H1 (cell line): ENCODE measurements around the gene APOC3. TPM values are rescaled to one million over a fixed set of nuclear protein-coding genes. Genes with fewer than 3 reads are reported as not detected.

Experiments
- CTCF ChIA-PET: fragments of 300-600 bp; sonication (Branson Sonifier 250); formaldehyde crosslinking; loops from one replicate; lab custom pipeline; 2021; ENCODE audit not compliant: partially characterized antibody; lab: Charles Lee
- POLR2A ChIA-PET: fragments of 300-600 bp; sonication (Branson Sonifier 250); formaldehyde crosslinking; loops from one replicate; lab custom pipeline; 2021; ENCODE audit warnings: inconsistent platforms; ENCODE audit not compliant: partially characterized antibody; lab: Charles Lee
- DNase-seq, 2 experiments: peaks; one replicate each; pipeline versions ENCODE4 v3.0.0 to v3.0.0-alpha.2; 2010 to 2022; ENCODE audit warnings: low spot score in 2 of 2, low read depth in 1 of 2, mixed read lengths in 1 of 2
- FAIRE-seq: peaks from 2 replicates; lab custom pipeline; 2011; peaks lifted over from hg19 to GRCh38; lab: Jason Lieb, UNC
- H2AFZ ChIP-seq: 2 replicates; pipeline ENCODE4 v1.8.1; 2012; ENCODE audit warnings: low read length, inconsistent platforms
- H2AK5ac ChIP-seq: 2 replicates; pipeline ENCODE4 v1.6.1; 2013; ENCODE audit warnings: low read depth, low read length
- H2BK120ac ChIP-seq: replicated peaks from 2 replicates; pipeline ENCODE3; 2013; ENCODE audit warnings: low read depth, low read length, inconsistent platforms
- H2BK12ac ChIP-seq: 2 replicates; pipeline ENCODE4 v1.6.1; 2013; ENCODE audit warnings: low read depth, low read length
- H2BK15ac ChIP-seq: 2 replicates; pipeline ENCODE4 v1.6.1; 2013; ENCODE audit warnings: low read length
- H2BK20ac ChIP-seq: 2 replicates; pipeline ENCODE4 v1.6.1; 2013; ENCODE audit warnings: low read length
- H2BK5ac ChIP-seq: 2 replicates; pipeline ENCODE4 v1.6.1; 2013; ENCODE audit warnings: low read depth, low read length
- H3K14ac ChIP-seq: 2 replicates; pipeline ENCODE4 v1.6.1; 2013; ENCODE audit warnings: inconsistent platforms; ENCODE audit not compliant: insufficient read length
- H3K18ac ChIP-seq: 2 replicates; pipeline ENCODE4 v1.6.1; 2013; ENCODE audit warnings: low read length; ENCODE audit errors: extremely low read depth
- H3K23ac ChIP-seq: 2 replicates; pipeline ENCODE4 v1.6.1; 2013; ENCODE audit warnings: inconsistent platforms; ENCODE audit not compliant: insufficient read length
- H3K23me2 ChIP-seq: 2 replicates; pipeline ENCODE4 v1.6.1; 2013; ENCODE audit warnings: low read depth, low read length
- H3K27ac ChIP-seq: 2 replicates; pipeline ENCODE4 v1.6.1; 2011; ENCODE audit warnings: low read depth, low read length, inconsistent platforms
- H3K27me3 ChIP-seq, 4 experiments: replicated peaks in 1 of 4; 1 replicate in 1 of 4; 2 replicates in 3 of 4; pipeline versions ENCODE4 v1.6.1 to v1.8.1; 2011 to 2013; ENCODE audit warnings: low read length in 3 of 4, mild to moderate bottlenecking in 3 of 4, inconsistent platforms in 2 of 4, mixed read lengths in 2 of 4, moderate library complexity in 1 of 4; ENCODE audit not compliant: control insufficient read depth in 3 of 4, insufficient read depth in 3 of 4; ENCODE audit errors: extremely low read depth in 1 of 4
- H3K36me3 ChIP-seq, 4 experiments: 2 replicates each; pipeline versions ENCODE4 v1.6.1 to v1.8.1; 2011 to 2013; ENCODE audit warnings: mild to moderate bottlenecking in 4 of 4, low read length in 3 of 4, moderate library complexity in 2 of 4, control low read depth in 1 of 4, inconsistent platforms in 1 of 4; ENCODE audit not compliant: insufficient read depth in 4 of 4, control insufficient read depth in 2 of 4
- H3K4ac ChIP-seq: replicated peaks from 2 replicates; pipeline ENCODE3; 2013; ENCODE audit warnings: low read length, low read depth, mixed read lengths, inconsistent platforms; ENCODE audit not compliant: insufficient read length
- H3K4me1 ChIP-seq, 4 experiments: replicated peaks in 1 of 4; 1 replicate in 1 of 4; 2 replicates in 3 of 4; pipeline versions ENCODE4 v1.6.1 to v1.8.1; 2011 to 2013; ENCODE audit warnings: low read length in 3 of 4, inconsistent platforms in 2 of 4, mixed read lengths in 1 of 4; ENCODE audit not compliant: insufficient read depth in 4 of 4, control insufficient read depth in 3 of 4
- H3K4me2 ChIP-seq, 2 experiments: 2 replicates each; pipeline versions ENCODE4 v1.6.1 to v1.8.1; 2011 to 2013; ENCODE audit warnings: low read depth in 2 of 2, low read length in 2 of 2, control low read depth in 1 of 2, inconsistent platforms in 1 of 2, mild to moderate bottlenecking in 1 of 2; ENCODE audit not compliant: insufficient read depth in 1 of 2
- H3K4me3 ChIP-seq, 4 experiments: fragments of 200-600, 300-600 bp in 1 of 4; sonication (generic), shearing (Covaris generic), sonication (Bioruptor Twin) in 1 of 4; 2 replicates each; pipeline versions ENCODE4 v1.5.1 to v1.8.1; 2011 to 2016; ENCODE audit warnings: low read length in 4 of 4, low read depth in 3 of 4, control low read depth in 2 of 4, inconsistent platforms in 2 of 4, mild to moderate bottlenecking in 2 of 4, mixed read lengths in 1 of 4, moderate library complexity in 1 of 4; ENCODE audit not compliant: insufficient read depth in 2 of 4; ENCODE audit errors: extremely low read depth in 1 of 4
- H3K56ac ChIP-seq: replicated peaks from 2 replicates; pipeline ENCODE3; 2013; ENCODE audit warnings: low read depth, mild to moderate bottlenecking, mixed read lengths, low read length, inconsistent platforms; ENCODE audit not compliant: insufficient read length
- H3K79me1 ChIP-seq: 2 replicates; pipeline ENCODE4 v1.6.1; 2013; ENCODE audit warnings: low read depth, low read length, control low read depth
- H3K79me2 ChIP-seq, 2 experiments: 2 replicates each; pipeline versions ENCODE4 v1.6.1 to v1.8.1; 2012 to 2013; ENCODE audit warnings: low read length in 2 of 2, mild to moderate bottlenecking in 2 of 2, inconsistent platforms in 1 of 2; ENCODE audit not compliant: insufficient read depth in 2 of 2, control insufficient read depth in 1 of 2
- H3K9ac ChIP-seq, 4 experiments: replicated peaks in 1 of 4; 1 replicate in 1 of 4; 2 replicates in 3 of 4; pipeline versions ENCODE4 v1.6.1 to v1.8.1; 2011 to 2013; ENCODE audit warnings: low read depth in 3 of 4, low read length in 3 of 4, control low read depth in 2 of 4, mild to moderate bottlenecking in 2 of 4, moderate library complexity in 2 of 4, inconsistent platforms in 1 of 4; ENCODE audit errors: extremely low read depth in 1 of 4
- H3K9me3 ChIP-seq, 2 experiments: 2 replicates each; pipeline versions ENCODE4 v1.6.1 to v1.8.1; 2012 to 2013; ENCODE audit warnings: mild to moderate bottlenecking in 2 of 2, moderate library complexity in 2 of 2, control low read depth in 1 of 2, inconsistent platforms in 1 of 2, low read depth in 1 of 2, low read length in 1 of 2, mixed read lengths in 1 of 2; ENCODE audit not compliant: insufficient read depth in 2 of 2
- H4K20me1 ChIP-seq, 2 experiments: replicated peaks in 1 of 2; 2 replicates each; pipeline versions ENCODE3 to v1.8.1; 2011 to 2013; ENCODE audit warnings: inconsistent platforms in 2 of 2, low read length in 2 of 2, mild to moderate bottlenecking in 1 of 2; ENCODE audit not compliant: insufficient read depth in 2 of 2, control insufficient read depth in 1 of 2
- H4K5ac ChIP-seq: 2 replicates; pipeline ENCODE4 v1.6.1; 2013; ENCODE audit warnings: low read length, low read depth, mixed read lengths, inconsistent platforms; ENCODE audit not compliant: insufficient read length
- H4K8ac ChIP-seq: 2 replicates; pipeline ENCODE4 v1.8.0; 2013; ENCODE audit warnings: mild to moderate bottlenecking, moderate library complexity, low read length, inconsistent platforms; ENCODE audit not compliant: insufficient read depth; ENCODE audit errors: extremely low read depth
- H4K91ac ChIP-seq: replicated peaks from 2 replicates; pipeline ENCODE3; 2013; ENCODE audit warnings: low read length, mixed read lengths, inconsistent platforms; ENCODE audit not compliant: insufficient read length
- EZH2 ChIP-seq: fragments of 200-600 bp; sonication (generic); IDR thresholded peaks from 2 replicates; pipeline ENCODE4 v1.7.1; 2012; ENCODE audit warnings: low read depth, mild to moderate bottlenecking, moderate library complexity, low read length, inconsistent platforms; ENCODE audit not compliant: severe bottlenecking
- KDM5A ChIP-seq: fragments of 200-600 bp; IDR thresholded peaks from 2 replicates; pipeline ENCODE4 v1.7.1; 2012; ENCODE audit warnings: mild to moderate bottlenecking, low read length, inconsistent platforms, mixed read lengths
- MAX ChIP-seq: IDR thresholded peaks from 2 replicates; pipeline ENCODE4 v1.6.1; 2012; ENCODE audit warnings: inconsistent platforms
- POLR2A ChIP-seq, 2 experiments: IDR thresholded peaks; 1 replicate in 1 of 2; 2 replicates in 1 of 2; pipeline ENCODE4 v1.6.1; 2011; ENCODE audit warnings: low read depth in 2 of 2, low read length in 2 of 2, mild to moderate bottlenecking in 2 of 2; ENCODE audit errors: control extremely low read depth in 1 of 2
- POU5F1 ChIP-seq: IDR thresholded peaks from 2 replicates; pipeline ENCODE4 v1.6.1; 2011; ENCODE audit warnings: low read depth, mild to moderate bottlenecking, low read length, moderate library complexity
- TAF1 ChIP-seq: IDR thresholded peaks from 2 replicates; pipeline ENCODE4 v1.6.1; 2011; ENCODE audit warnings: mild to moderate bottlenecking, low read depth, low read length
- TBP ChIP-seq: IDR thresholded peaks from 2 replicates; pipeline ENCODE4 v1.6.1; 2011; ENCODE audit warnings: low read depth, low read length, improper control_type of control experiment
- YY1 ChIP-seq: IDR thresholded peaks from 2 replicates; pipeline ENCODE4 v1.6.1; 2011; ENCODE audit warnings: low read depth, mild to moderate bottlenecking, low read length
- WGBS, 2 experiments: shearing (Covaris generic) in 1 of 2; methylation state at CpG; one replicate each; pipeline versions ENCODE4 v1.1.6 to v1.1.7; 2013 to 2015; ENCODE audit warnings: low lambda C conversion rate in 2 of 2, mixed read lengths in 2 of 2, inconsistent platforms in 1 of 2, low coverage in 1 of 2, missing lambda C conversion rate in 1 of 2; ENCODE audit not compliant: insufficient replicate concordance in 2 of 2, insufficient coverage in 1 of 2, insufficient read length in 1 of 2; ENCODE audit errors: extremely low coverage in 1 of 2, missing lambda C conversion rate in 1 of 2; 5-methylcytosine and 5-hydroxymethylcytosine counted together
- polyA plus RNA-seq, 7 experiments: library from polyadenylated mRNA; depleted of rRNA in 3 of 7; stranded (reverse) in 5 of 7; unstranded in 2 of 7; fragments of >200 nt in 5 of 7; fragments of 200-250 nt in 2 of 7; gene quantifications; 1 replicate in 5 of 7; 2 replicates in 1 of 7; 4 replicates in 1 of 7; pipeline versions ENCODE4 v1.2.1 to v1.2.3, GENCODE V29; 2011 to 2013; ENCODE audit warnings: missing spikeins in 2 of 7, mixed read lengths in 2 of 7
- total RNA-seq: library from RNA; stranded (reverse); fragmentation: NEBNext Ultra II Directional; extraction: Animal tissue kit (Norgen Biotek cat#: 25700); gene quantifications from 2 replicates; pipeline ENCODE4 v1.2.1, GENCODE V29; 2021

The APOC3 gene
- total and polyA plus RNA-seq, 2 of the 8 experiments (the other 6 are each of a cell fraction or from before 2014, with no cell fraction given): not detected

- Histone ChIP-seq H2BK15ac (no peak overlapping the region), H2AK5ac (no peak overlapping the region), H3K23ac (no peak overlapping the region), H2AFZ (no peak overlapping the region), H4K91ac (no peak overlapping the region), H3K4me2 (no peak overlapping the region), H4K20me1 (peaks cover 0 to 1% of the 10 kb centered on the region in 2 experiments), H4K5ac (no peak overlapping the region), H3K4me1 (no peaks in the 10 kb centered on the region), H3K14ac (no peak overlapping the region), H3K4ac (no peak overlapping the region), H3K4me3 (no peak overlapping the region), H3K27ac (no peak overlapping the region), H2BK5ac (no peak overlapping the region), H3K27me3 (no peaks in the 10 kb centered on the region), H4K8ac (no peak overlapping the region; the same call in 1 of the 2 replicates), H2BK20ac (no peak overlapping the region), H2BK12ac (no peak overlapping the region), H3K9ac (no peak overlapping the region), H3K18ac (no peak overlapping the region), H2BK120ac (no peak overlapping the region), H3K36me3 (no peaks in the 10 kb centered on the region), H3K23me2 (no peaks in the 10 kb centered on the region), H3K79me2 (no peaks in the 10 kb centered on the region), H3K9me3 (no peaks in the 10 kb centered on the region), H3K79me1 (no peaks in the 10 kb centered on the region; the same call in 1 of the 2 replicates), H3K56ac (no peak overlapping the region)
- no peak for FAIRE-seq
- no peak for DNase-seq
- CTCF ChIA-PET: interaction anchor here (0.8 to 7.0 kb wide), 13 partner anchors 9 to 238 kb away, joined by 3 to 65 read pairs (median 4); no protein-coding TSS in a partner anchor
- WGBS, 2 experiments: 83% methylated on average over 6 of the region's 6 CpGs; no CpG with 5 or more reads in 1 of the 2 experiments
- POLR2A ChIA-PET: interaction anchor here (1.0 kb wide), 1 partner anchor 263 kb away, joined by 3 read pairs; the partner anchor contains the start of gene PAFAH1B2
- TF ChIP-seq MAX (no peak), TBP (no peak), YY1 (no peak), POU5F1 (no peak), EZH2 (no peak), KDM5A (no peak), POLR2A (IDR thresholded peaks at IDR 0.05; ENCODE audit: control extremely low read depth in 1 of 2, low read depth in 2 of 2, low read length in 2 of 2) (no peak), TAF1 (no peak)
These were observed 51.4 kb downstream of the APOC3 start for GRCh38 chr11:116881143-116881542.
